Measurements from ENCODE around the gene SLC39A1. TPM values are rescaled to one million over a fixed set of nuclear protein-coding genes. Genes with fewer than 3 reads are reported as not detected.

SLC39A1 gene
- total and polyA plus RNA-seq, 9 of the 15 experiments (the other 6 are each of a cell fraction or from before 2014, with no cell fraction given) = 9.9 to 81.1 (median 62.7) TPM

- Histone ChIP-seq H3K9ac (ENCODE audit: insufficient read depth in 1 of 2, low read depth in 2 of 2, low read length in 2 of 2) (0 out of 4 replicates have a peak overlapping the region, but pooled peaks of 1 of the 2 experiments have one; percentile 1), H2AFZ (ENCODE audit: low read depth, low read length) (no peak overlapping the region), H4K20me1 (replicated peaks; ENCODE audit: control insufficient read depth, insufficient read depth, low read length) (no peaks in the 10 kb centered on the region), H3K4me1 (replicated peaks in 1 of 2; ENCODE audit: control insufficient read depth in 2 of 2, insufficient read depth in 2 of 2, low read length in 2 of 2) (peaks cover 0 to 4% of the 10 kb centered on the region in 2 experiments; a peak in 3 of 5 replicates), H3K79me2 (ENCODE audit: control insufficient read depth, insufficient read depth, low read length) (no peaks in the 10 kb centered on the region), H3K36me3 (ENCODE audit: control insufficient read depth, insufficient read depth, low read length) (peaks cover 36% of the 10 kb centered on the region; the same call in 2 of the 3 replicates), H3K27me3 (ENCODE audit: control insufficient read depth in 2 of 2, insufficient read depth in 2 of 2, low read length in 2 of 2) (no peaks in the 10 kb centered on the region), H3K27ac (ENCODE audit: extremely low read depth, low read depth, low read length) (no peak overlapping the region), H3K4me2 (ENCODE audit: insufficient read depth, low read length) (no peak overlapping the region), H3K4me3 (no peak overlapping the region), H3K9me1 (ENCODE audit: control insufficient read depth, insufficient read depth, low read length) (no peaks in the 10 kb centered on the region), H3K9me3 (replicated peaks; ENCODE audit: control insufficient read depth, insufficient read depth, low read depth, low read length) (no peaks in the 10 kb centered on the region)
- FAIRE-seq (no peak), ATAC-seq (no peak), DNase-seq (ENCODE audit: extremely low read depth in 1 of 4, low spot score in 3 of 4) (no peak)
- no TSS peak for BruUV-seq (replicated peaks)
- POLR2A ChIA-PET = interaction anchor here (0.6 to 1.6 kb wide), 6 partner anchors 10 to 61 kb away, joined by 3 to 8 read pairs (median 4); partner anchors contain the start of gene JTB
- no peak for TF ChIP-seq RBM17 (IDR thresholded peaks at IDR 0.05; ENCODE audit: borderline replicate concordance, low read depth, low read length)
- TF ChIP-seq SMAD3 (CRISPR knock-in tag; conservative IDR thresholded peaks at IDR 0.05) = no peak
- TF ChIP-seq SMARCA5 (IDR thresholded peaks at IDR 0.05) = no peak
- TF ChIP-seq CBX8 (IDR thresholded peaks at IDR 0.05; ENCODE audit: borderline replicate concordance, extremely low read depth, low read depth, low read length, poor library complexity, severe bottlenecking) = no peak
- TF ChIP-seq ETV5 (CRISPR knock-in tag; IDR thresholded peaks at IDR 0.05; ENCODE audit: low read depth) = no peak
- TF ChIP-seq EGR1 (conservative IDR thresholded peaks at IDR 0.05) = no peak
- TF ChIP-seq USF2 (CRISPR knock-in tag; IDR thresholded peaks at IDR 0.05) = no peak
- TF ChIP-seq RAD21 (CRISPR knock-in tag; conservative IDR thresholded peaks at IDR 0.05 in 1 of 2, IDR thresholded peaks at IDR 0.05 in 1 of 2) = no peak
- no peak for TF ChIP-seq TCF7 (IDR thresholded peaks at IDR 0.05; ENCODE audit: borderline replicate concordance)
- no peak for TF ChIP-seq ZBTB11 (CRISPR knock-in tag; IDR thresholded peaks at IDR 0.05)
- peak; percentile 49; the same call in 1 of the 2 replicates for TF ChIP-seq SUPT5H (IDR thresholded peaks at IDR 0.05)
- no peak for TF ChIP-seq PHTF2 (CRISPR knock-in tag; IDR thresholded peaks at IDR 0.05)
- TF ChIP-seq POLR2A (conservative IDR thresholded peaks at IDR 0.05) = peak; percentile 33; the same call in 1 of the 2 replicates
- no peak for TF ChIP-seq JUNB (CRISPR knock-in tag; conservative IDR thresholded peaks at IDR 0.05)
- no peak for TF ChIP-seq RUNX1 (IDR thresholded peaks at IDR 0.05; ENCODE audit: low read depth)
- TF ChIP-seq ARHGAP35 (IDR thresholded peaks at IDR 0.05; ENCODE audit: partially characterized antibody) = no peak
- TF ChIP-seq ZC3H11A (IDR thresholded peaks at IDR 0.05; ENCODE audit: low read depth, low read length) = no peak
- WGBS (ENCODE audit: insufficient coverage, low coverage, missing lambda C conversion rate) = 72% methylated on average over 4 of the region's 4 CpGs
- in situ Hi-C loops (cut with MboI) = no loop called here
- CTCF ChIA-PET (ENCODE audit: low intra/inter-chr PET ratio) = no interaction called here
- intact Hi-C loops (cut with micrococcal nuclease) = no loop called here
Observed at GRCh38 chr1:153928791-153929341, 34.5 kb downstream of the SLC39A1 start.
